HG02623 (cell line): ENCODE data around the gene NPDC1.
"Not testable (repeated sequence)": the region's sequence is repeated elsewhere in the genome, so short reads cannot be mapped to it uniquely, and the experiment has no call there.

Source experiments
- ATAC-seq: cut with Tn5 transposase; IDR thresholded peaks from one replicate; pipeline ENCODE4 v1.9.1; 2021; ENCODE audit warnings: moderate library complexity; ENCODE audit not compliant: unreplicated experiment

The NPDC1 gene

DNA sequence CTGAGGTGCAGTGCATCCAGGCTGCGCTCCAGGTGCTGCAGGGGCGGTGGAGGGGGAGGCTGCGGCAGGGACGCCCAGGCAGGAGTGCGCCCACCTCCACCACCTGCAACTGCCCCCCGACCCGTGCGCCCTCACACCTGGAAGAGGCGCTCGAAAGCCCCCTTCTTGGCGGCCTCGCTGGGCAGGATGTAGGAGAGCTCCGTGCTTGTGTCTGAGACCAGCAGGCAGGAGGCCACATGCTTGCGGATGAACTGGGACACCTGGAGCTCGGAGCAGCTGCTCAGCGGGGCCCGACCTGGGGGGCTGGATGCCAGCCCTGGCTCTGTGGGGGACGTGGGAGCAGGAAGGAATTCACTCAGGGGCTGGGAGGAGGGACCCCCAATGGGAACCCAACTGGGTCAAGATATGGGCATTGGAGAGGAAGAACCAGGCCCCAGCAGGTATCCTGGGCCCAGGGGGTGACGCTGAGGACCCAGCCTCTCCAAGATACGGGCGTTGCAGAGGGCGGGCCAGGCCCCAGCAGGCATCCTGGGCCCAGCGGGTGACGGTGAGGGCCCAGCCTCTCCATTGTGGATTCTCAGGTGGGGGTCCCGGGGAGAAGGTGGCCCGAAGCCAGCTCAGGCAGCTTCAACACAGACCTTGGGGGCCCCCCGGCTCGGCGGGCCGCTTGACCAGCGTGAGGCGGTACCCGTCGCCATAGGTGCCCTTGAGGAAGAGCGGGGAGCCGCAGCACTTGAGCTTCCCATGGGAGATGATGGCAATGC is 31.0 kb downstream of the NPDC1 start:
- no peak for ATAC-seq

DNA sequence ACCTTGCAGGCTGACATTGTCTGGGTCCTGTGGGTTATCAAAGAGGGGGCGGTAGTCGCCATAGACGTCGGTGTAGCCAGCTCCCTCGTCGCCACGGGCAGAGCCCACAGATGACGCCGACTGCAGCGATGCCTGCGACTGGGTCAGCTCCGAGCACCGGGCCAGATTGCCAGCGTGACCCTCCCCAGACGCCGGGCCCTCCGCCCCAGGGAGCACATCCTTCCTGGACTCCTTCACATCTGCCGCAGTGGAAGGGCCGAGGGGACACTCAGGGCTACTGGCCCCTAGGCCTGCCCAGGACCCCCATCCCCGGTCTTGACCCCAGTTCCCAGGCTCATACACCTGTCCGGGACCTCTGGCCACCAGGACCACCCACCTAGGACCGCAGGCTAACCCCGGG is 31.8 kb downstream of the NPDC1 start:
- no peak for ATAC-seq

DNA sequence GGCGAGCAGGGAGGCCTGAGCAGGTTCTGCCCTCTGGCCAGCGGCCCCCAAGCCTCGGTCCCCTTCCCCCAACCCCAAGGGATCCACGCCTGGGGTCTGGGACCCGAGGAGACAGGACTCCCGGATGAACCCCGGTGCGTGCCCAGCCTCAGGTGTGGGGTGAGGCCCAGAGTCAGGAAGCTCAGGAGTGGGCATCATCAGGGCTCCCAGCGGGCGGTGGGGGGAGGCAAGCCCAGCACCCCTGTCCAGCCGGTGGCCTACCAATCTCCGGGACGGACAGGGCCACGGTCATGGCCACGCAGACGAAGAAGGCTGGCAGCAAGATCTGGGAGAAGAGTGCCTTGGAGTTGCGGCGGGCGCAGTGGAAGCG is 32.4 kb downstream of the NPDC1 start:
- ATAC-seq: no peak

DNA sequence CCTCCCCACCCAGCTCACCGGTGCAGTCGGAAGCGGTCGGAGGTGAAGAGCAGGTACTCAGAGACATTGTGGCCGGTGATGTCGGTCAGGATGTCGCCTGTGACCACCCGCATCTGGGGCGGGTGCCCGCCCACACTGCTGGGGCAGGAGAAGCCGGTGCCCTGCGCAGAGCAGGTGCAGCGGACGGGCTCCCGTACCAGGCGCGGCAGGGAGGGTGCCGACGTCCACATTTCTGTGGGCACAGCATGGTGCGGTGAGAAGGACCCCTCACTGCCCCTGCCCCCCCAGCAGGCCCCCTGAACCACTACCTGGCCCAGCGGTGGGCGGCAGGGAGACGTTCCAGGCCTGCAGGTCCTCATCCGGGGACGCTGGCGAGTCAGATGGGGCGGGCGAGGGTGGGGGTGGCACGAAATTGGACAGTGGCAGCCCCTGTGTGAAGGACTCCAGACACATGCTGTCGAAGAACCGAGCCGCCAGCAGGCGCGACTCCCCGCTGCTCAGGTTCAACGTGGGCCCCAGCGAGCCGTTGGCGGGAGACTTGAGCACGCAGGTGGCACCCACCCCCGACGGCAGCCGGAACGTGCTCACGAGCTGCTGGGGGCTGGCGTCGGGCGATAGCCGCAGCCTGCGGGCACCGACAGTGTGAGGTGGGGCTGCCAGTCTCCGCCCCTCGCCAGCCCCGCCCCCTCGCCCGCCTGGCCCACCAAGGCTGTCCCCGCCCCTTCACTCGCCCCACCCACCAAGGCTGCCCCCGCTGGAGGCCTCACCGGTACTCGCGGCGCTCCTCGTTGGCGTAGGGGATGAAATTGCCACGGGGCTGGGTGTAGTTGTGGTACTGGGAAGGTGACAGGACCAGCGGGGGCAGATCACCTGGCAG is 33.0 kb downstream of the NPDC1 start:
- ATAC-seq: no peak

DNA sequence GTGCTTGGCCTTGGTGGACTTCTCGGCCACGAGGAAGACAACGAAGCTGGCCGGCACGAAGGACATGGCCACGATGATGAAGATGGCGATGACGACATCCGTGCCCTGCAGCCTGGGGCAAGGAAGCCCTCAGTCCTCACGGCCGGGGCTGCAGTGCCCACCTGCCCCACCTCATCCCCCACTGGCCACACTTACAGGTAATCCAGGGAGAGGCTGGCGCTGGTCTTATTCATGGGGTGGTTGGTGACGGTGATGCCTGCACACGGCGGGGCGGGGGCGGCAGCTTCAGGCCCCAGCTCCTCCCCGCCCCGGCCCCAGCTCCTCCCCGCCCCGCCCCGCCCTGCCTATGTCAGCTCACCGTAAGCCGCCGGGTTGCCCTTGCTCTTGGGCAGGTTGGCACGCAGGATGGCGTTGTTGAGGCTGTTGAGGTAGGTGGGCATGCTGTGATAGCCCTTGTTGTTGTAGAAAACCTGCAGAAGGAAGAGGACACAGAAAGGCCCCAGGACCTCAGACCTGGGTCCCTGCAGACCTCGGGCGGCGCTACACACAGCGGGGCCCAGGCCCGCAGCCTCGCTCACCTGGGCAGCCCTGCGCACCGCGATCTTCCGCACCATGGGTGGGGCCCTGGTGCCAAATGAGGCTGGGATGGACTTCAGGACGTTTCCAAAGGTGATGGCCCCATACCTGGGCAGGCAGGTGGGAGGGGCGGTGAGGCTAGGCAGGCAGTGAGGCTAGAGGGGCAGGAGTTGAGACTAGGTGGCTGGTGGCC is 33.9 kb downstream of the NPDC1 start:
- ATAC-seq: no peak

DNA sequence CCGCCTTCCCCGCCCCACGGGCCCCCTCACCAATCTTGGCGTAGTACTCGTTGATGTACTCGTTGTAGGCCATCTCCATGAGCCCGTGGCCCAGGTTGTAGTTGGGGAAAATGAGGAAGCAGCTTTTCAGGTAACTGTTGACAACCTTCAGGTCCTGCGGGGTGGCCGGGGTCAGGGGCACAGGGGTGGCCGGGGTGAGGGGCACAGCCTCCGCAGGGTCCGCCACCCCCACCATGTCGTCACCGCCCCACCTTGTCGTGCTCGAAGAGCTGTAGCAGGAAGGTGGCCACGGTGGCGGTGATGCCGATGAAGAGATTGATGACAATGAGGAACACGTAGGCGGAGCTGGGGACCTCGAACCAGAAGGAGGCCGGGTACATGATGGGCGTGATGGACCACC is 34.8 kb downstream of the NPDC1 start:
- no peak for ATAC-seq

DNA sequence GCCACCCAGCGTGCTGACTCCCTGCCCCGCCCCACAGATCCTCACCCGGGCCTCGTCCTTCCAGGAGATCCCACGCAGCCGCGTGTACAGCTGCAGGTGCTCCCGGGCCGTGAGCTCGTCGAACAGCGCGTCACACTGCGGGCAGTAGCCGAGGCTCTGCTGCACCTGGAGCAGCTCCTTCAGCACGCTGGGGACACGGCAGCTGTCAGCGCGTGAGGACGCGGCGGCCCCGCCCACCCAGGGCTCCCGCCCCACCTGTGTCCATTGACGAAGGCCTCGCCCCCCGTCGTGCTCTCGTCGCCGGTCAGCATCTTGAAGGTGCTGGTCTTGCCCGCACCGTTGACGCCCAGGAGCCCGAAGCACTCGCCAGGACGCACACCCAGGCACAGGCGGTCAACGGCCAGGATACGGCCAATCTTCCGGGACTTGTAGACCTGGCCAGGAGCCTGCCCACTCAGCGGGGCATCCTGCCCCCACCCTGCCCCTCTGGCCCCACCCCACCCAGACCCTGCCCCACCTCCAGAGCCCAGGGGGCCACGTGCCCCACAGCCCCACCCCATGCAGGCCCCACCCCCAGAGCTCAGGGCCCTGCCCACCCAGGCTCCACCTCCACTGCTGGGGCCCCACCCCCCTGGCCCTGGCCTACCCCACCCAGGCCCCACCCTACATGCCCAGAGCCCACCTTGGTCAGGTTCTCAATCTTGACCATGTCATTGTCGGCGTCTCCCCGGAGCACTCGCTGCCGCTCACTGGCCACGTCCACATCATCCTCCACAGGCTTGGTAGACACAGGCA is 35.8 kb downstream of the NPDC1 start:
- no peak for ATAC-seq

DNA sequence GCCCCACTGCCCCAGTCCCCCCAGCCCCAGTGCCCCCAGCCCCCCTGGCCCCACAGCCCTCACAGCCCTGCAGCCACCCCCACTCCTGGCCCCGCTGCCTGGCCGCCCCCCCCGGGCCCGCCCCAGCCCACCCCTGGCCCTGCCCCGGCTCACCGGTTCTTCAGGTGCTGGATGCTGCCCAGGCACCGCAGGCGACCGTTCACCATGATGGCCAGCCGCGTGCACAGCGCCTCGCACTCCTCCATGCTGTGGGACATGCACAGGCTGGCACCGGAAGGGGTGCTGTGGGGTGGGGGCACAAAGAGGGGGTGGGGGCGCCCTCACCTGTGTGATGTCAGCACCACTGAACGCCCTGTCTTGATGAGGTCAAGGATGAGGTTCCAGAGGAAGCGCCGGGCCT is 36.8 kb downstream of the NPDC1 start:
- no peak for ATAC-seq

DNA sequence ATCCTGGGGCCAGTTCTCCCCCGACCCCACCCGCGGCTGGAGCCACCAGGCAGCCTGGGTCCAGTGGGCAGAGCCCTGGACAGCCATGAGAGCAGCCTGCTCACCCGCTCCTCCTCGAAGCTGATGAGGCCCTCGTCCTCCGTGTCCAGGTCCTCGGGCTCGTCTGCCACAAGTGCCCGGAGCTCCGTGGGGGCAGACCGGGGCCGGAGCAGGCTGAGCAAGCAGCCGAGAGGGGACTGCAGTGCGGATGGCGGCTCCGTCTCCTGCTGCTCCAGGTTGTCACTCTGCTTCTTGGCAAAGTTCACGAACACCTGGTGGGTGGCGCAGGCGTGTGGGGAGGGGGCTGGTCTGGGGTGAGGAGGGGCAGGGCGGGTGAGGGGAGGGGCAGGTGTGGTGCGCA is 37.7 kb downstream of the NPDC1 start:
- no peak for ATAC-seq

DNA sequence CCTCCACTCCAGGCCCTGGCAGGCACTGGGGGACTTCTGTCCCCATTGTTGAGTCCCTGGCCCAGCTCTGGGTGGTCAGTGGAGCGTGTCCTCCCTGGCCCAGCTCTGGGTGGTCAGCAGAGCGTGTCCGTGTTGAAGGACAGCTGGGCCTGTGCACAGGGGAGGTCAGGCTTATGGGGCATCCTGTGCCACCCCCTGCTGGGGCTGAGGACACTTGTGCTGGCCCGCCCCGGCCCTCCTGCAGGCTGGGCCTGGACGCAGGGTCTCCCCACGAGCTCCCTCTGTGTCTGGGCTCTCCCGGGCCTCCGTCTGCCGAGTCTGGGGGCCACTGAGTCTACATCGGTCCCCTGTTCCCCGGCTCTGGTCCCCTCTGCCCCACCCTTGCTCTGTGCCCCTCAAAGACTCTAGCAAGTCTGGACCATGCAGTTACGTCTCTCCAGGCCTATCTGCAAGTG is 38.1 kb downstream of the NPDC1 start:
- no peak for ATAC-seq

DNA sequence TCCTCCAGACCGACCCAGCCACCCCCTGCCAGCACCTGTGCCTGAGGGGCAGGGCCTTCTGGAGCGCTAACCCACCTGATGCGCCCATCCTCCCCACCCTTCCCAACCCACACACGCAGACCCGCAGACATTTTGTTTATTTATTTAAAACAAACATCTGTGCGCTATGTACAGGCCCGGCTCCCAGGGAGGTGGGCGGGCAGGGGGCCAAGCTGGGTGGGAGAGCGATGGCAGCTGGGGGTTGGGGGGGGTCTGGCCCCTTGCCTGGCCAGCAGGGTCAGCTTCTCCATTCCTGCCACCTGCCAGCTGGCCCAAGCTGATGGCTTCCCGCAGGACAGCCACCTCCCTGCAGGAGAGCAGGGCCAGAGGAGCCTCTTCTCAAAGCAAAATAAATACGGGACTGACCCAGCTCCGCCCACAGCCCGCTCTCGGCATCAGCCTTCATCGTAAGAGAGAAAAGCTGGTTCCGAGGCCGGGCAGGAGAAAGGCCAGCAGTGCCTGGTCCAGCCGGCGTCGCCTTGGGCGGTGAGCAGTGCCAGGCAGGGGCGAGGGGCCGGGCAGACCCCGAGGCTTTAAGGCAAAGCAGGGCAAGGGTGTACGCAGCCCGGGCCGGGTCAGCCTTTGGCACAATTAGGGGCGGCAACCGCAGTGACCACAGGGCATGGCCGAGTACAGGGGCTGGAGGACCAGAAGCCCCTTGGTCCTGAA is 38.7 kb downstream of the NPDC1 start:
- ATAC-seq: no peak

DNA sequence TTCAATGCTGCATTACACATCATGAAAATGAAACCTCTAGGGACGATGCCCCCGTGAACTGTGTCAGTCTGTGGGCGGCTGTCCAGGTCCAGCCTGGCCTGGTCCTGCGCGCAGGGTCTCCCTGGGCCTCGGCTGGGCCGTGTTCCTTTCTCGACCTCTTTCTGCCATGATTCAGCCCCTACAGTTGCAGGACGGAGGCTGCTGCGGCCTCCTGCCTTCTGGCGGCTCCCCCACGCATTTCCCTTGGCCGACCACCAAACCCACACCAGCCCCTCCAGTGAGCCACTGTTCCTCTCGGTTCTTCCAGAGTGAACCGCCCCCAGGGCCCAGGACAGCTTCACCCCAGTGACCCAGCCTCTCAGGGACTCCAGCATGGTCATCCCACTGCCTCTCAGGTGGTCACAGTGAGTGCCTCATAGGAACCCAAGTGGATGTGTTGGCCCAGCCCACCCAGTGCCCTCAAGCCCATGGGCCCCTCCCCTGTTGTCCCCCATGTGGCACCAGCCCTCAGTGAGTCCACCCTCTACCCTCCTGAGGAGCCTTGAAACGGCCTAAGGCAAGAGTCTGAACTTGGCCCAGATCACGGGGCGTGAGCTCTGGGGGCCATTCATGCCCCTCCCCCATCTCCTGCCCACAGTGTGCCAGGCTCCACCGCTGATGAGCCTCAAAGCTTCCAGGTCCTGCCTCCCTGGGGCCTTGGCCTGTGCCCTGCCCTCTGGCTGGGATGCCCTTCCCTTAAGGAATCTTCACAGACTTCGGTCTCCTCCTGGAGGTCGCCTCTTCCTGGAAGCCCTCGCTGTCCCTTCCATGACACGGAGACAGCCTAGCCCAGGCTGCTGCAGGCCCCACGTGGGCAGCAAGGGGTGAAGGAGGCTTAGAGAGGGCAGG is 39.6 kb downstream of the NPDC1 start:
- no peak for ATAC-seq

DNA sequence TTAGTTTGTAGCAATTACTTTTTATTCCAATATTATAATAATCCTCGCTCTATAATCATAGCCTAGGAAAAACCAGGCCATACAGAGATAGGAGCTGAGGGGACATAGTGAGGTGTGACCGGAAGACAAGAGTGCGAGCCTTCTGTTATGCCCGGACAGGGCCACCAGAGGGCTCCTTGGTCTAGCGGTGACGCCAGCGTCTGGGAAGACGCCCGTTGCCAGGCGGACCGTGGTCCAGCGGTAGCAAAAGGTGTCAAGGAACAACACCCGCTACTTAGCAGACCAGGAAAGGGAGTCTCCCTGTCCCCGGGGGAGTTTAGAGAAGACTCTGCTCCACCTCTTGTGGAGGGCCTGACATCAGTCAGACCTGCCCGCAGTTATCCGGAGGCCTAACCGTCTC is 41.7 kb downstream of the NPDC1 start:
- not testable (repeated sequence) for ATAC-seq

DNA sequence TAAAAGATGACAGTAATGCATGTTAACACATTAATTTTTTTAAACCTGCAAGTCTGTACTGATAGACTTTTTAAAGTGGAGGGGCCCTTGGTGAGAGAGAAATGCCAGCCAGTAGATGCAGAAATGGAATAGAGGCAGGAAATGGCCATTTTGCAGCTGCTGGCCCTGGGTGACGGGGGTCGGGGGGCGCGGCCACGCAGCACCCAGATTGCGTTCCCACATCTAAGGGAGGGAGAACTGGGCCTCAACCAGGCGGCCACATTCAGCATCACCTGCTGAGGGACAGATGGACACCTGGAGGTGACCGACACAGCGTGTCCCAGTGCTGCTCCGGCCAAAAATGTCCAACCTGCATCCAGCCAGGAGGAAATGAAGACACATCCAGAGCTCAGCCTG is 43.3 kb downstream of the NPDC1 start:
- no peak for ATAC-seq

DNA sequence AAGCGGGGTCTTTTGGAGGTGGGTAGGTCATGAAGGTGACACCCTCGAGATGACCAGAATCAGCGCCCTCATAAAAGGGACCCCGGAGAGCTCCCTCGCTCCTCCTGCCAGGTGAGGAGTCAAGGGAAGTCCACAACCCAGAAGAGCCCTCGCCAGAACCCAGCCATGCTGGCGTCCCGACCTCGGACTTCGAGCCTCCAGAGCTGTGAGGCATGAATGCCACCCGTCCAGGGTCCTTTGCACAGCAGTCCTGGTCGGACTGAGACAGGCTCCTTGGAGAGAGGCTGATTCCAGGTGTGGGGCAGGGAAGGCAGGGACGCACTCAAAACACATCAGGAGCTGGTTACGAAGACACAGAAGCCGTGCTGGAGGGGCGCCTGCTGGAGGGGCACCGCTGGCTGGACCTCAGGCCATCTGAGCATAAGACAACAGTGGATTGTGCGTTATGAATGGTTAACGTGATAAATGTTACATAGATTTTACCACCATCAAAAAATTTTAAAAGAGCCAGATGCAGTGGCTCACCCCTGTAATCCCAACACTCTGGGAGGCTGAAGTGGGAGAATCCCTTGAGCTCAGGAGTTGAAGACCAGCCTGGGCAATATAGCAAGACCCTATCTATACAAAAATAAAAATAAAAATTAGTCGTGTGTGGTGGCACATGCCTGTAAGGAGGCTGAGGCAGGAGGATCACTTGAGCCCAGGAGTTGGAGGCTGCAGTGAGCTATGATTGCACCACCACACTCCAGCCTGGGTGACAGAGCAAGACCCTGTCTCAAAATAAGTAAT is 43.9 kb downstream of the NPDC1 start:
- ATAC-seq: no peak

DNA sequence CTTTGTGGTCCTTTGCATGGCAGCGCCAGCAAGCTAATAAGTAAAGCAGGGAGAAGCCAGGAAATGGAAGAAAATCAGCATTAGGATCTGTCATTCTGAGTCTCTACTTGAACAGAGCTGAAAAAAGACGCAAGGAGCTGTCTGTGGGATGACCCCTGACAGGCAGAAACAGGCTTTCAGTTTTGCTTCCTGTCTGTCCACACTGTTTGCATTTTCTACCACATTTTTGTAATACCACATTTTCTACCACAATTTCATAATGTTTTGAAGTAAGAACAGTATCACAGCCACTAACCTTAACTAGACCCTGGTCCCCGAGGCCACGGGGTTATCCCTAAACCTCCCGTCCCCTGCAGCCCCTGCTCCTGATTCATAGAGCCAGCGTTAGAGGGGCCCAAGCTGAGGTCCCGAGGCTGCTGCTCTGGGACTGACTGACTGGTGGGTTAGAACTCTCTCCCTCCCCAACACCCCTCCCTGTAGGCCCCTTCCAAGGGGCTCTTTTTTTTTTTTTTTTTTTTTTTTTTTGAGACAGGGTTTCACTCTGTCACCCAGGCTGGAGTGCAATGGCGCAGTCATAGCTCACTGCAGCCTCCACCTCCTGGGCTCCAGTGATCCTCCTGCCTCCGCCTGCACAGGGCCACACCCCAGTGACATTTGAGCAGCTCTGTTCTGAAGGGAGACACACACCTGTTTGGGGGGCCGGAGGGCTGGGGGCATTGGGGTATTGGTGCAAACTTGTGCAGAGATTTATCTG is 45.6 kb downstream of the NPDC1 start:
- ATAC-seq: no peak

DNA sequence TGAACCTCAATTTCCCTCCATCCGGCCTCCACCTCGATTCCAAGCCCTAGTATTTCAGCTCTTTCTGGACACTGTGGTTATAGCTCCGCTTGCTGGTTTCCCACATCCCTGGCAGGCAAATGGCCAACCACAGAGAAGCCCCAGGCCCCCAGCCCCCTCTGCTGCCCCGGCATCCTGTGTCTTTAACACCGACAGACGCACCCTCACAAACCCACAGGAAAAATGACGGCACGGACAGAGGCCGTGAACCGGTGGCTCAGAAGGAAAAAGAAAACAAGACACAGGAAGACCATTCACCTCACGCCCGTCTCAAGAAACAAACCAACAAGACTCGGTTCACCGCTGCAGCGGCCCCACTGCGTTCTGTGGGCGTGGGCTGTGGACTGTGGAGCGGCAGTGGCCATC is 48.1 kb downstream of the NPDC1 start:
- no peak for ATAC-seq

DNA sequence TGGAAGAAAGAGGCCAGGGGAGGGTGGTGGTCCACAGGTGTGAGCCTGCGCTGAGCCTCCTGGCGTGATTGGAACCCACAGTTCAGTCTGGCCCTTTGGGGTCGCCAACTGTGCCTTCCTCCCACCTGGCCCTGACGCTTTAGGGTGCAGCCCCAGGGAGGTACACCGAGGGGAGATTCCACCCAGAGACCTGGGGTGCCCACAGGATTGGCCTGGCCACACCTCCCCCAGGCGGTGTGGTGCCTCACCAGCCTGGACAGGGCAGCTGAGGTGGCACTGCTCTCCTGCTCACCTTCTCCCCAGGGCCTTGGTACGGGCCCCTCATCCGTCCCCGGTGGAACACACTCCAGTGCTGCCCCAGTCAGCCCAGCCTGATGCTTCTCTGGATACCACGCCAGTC is 48.6 kb downstream of the NPDC1 start:
- no peak for ATAC-seq
